Activated T-cell treated with anti-CD3 and anti-CD28 coated beads for 48 hours (primary cell): Measurements from ENCODE around the gene IZUMO2.
"Not testable (repeated sequence)": the region's sequence is repeated elsewhere in the genome, so short reads cannot be mapped to it uniquely, and the experiment has no call there.

Experiments used
- DNase-seq: peaks from one replicate; pipeline ENCODE4 v3.0.0-alpha.2; 2020; ENCODE audit warnings: low read depth

Gene IZUMO2

DNA sequence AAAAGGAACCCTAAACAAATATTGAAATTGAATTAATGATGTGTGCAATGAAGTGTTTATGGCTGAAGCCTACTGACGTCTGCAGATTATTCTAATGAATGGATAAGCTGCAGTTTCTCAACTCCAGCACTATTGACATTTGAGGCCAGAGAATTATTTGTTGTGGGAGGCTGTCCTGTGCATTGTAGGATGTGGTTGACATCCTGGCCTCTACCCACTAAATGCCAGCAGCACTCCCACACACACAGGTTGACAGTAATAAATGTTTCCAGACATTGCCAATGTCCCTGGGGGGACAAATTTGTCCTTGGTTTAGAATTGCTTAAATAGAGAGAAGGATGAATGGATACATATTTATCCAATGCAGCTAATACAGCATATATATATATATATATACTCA lies 21.1 kb upstream of the IZUMO2 start:
- no peak for DNase-seq

DNA sequence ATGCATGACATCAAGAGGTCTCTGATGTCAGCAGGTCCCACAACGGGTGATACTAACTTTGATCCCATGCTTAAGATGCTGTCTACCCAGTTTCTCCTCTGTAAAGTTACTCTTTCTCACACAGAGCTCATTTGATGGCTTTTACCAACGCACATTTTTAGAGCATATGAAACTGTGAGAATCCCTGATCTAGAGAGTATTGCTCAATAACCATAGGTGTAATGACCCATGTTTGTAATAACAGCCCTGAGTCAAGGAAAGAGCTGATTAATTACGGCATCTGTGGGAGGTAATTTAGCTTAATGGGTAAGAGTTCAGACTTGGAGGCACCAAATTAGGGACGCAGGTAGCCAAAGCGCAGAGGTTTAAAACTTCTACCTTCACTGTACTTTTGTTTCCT lies 18.0 kb upstream of the IZUMO2 start:
- no peak for DNase-seq

- DNase-seq: no peak
Measured at GRCh38 chr19:50178859-50179537, 15.9 kb upstream of the IZUMO2 start.

DNA sequence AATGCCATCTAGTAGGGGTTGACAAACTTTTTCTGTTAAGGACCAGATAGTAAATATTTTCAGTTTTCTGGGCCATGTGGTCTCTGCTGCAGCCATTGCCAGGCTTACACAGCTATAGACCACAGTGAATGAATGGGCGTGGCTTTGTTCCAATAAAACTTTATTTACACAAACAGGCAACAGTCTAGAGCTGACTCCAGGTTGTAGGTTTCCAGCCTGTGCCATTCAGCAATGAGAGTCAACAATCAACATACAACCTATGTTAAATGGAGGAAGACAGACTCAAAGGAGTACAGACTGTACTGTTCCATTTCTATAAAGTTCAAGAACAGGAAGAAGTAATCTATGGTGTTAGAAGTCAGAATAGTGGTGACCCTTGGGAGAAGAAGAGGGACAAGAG lies 15.2 kb upstream of the IZUMO2 start:
- no peak for DNase-seq

DNA sequence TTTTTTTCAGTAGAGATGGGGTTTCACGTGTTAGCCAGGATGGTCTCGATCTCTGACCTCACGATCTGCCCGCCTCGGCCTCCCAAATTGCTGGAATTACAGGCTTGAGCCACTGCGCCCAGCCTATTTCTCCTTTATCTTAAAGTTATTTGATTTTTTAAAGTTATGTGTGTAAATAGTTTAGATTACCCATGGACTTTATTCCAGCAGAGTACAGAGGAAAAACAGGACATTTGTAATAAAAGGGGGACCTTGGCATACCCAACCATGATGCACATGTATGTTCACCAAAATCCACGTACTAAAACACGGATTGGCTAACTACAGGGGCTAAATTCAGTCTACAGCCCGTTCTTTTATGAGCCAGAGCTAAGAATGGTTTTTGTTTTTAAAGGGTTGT lies 13.7 kb upstream of the IZUMO2 start:
- DNase-seq: no peak

DNA sequence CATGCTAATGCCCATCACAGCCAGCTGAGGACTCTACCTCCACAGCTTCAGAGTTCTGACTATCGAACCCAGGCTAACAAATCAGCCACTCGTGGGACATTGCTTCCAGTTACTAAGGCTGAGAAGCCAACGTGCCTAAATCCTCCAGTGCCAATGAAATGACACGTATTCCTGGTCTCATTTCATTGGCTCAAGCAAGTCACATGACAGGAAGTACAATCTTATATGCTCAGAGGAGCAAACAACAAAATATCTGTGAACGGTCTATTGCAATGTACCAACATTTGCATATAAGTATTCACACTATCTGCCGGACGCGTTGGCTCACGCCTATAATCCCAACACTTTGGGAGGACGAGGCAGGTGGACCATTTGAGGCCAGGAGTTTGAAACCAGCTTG lies 12.8 kb upstream of the IZUMO2 start:
- no peak for DNase-seq

DNA sequence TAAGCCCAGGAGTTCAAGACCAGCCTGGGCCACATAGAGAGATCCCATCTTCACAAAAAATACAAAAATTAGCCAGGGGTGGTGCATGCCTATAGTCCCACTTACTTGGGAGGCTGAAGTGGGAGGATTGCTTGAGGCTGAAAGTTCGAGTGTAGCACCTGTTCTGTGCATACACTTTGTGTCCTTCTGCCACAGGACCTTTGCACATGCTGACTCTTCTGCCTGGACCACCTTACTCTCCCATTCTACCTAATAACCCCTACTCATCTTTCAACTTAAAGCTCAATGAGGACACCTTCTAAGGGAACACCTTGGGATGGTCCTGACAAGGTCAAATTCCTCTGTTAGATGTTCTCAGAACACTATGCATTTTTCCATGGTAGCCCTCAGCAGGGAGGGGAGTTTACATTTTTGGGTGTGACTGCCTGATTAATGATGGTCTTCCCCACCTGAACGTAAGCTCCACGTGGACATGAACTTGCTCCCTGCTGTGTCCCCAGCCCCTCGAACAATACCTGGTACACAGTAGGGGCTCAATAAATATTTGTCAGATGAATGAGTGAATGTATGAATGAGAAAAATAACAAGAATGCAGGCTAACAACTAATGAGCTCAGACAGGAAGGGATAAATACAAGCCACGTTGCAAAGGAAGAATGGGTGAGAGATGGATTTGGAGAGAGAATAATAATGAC lies 11.2 kb upstream of the IZUMO2 start:
- DNase-seq: no peak

DNA sequence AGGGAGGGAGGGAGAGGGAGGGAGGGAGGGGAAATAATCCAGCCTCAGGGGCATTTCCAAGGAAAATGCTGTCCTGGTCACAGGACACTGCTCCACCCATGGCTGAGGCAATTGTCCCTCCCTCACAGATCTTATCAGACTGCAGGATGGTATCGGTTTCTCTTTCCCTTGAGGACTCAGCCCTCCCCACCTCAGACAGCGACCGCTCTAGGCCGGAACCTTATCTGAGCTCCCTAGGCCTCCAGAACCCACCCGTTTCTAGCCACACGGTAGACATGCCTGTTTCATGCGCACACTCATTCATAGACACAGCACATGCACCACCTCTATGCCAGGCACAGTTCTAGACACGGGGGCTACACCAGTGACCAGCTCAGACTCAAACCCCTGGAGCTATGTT lies 10.0 kb upstream of the IZUMO2 start:
- no peak for DNase-seq

- DNase-seq: no peak
Measured at GRCh38 chr19:50172726-50173125, 9.6 kb upstream of the IZUMO2 start.

GRCh38 chr19:50171752-50172151 lies 8.7 kb upstream of the IZUMO2 start:
- DNase-seq: no peak

DNA sequence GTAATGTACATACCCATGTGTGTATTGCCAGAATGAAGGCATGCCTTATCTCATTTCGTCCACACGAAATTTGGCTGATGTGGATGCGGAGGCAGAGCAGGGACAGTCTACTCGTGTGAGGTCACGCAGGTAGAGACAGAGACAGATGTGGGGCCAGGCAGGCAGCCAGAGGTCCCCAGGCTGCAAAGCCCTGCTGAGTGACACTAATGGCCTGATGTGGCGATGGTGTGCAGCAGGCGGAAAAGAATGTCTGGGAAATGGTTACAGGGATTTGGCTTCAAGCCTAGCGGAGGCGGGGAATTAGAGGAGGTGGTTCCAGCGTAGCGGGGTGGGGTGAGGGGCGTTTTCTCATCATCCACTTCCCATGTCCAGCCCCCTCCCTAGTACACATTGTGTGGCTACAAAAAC lies 4.2 kb upstream of the IZUMO2 start:
- no peak for DNase-seq

DNA sequence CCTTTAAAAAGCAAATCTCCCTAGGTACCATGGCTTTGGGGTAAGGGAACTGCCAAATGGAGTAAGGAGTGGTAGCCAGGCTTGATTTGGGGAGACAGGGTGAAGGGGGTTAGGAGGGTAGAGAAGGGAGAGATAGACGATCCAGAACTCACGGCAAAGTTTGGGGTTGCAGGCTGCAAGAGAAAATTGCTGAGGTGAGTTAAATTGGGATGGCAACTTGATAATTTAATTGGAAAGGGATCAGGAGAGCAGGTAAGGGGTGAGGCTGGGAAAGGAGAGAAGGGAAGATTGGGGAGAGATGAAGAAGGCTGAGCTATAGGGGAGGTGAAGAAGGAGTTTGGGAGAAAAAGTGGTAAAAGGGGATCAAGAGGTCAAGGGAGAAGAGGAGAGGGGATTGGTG lies 4.0 kb downstream of the IZUMO2 start:
- DNase-seq: no peak

GRCh38 chr19:50158577-50158976 lies 4.5 kb downstream of the IZUMO2 start:
- DNase-seq: no peak

GRCh38 chr19:50155520-50156109 lies 7.5 kb downstream of the IZUMO2 start:
- no peak for DNase-seq

DNA sequence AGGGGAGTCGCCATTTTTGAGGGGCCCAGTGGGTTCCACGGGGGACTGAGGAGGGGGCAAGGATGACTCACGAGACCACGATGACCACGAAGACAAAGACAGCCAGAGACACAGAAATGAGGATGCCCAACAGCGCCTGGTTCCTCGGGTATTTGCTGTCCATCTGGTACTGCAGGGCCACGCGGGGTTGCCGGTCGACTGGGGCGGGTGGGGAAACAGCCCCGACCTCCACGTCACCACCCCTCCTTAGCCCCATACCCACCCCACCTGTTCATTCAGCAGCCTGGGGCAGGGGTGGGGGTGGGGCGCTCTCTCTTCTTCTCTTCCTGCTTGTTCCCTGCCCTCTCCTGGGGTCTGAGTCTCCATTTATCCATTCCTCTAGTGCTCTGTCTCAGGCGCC lies 8.6 kb downstream of the IZUMO2 start:
- no peak for DNase-seq

DNA sequence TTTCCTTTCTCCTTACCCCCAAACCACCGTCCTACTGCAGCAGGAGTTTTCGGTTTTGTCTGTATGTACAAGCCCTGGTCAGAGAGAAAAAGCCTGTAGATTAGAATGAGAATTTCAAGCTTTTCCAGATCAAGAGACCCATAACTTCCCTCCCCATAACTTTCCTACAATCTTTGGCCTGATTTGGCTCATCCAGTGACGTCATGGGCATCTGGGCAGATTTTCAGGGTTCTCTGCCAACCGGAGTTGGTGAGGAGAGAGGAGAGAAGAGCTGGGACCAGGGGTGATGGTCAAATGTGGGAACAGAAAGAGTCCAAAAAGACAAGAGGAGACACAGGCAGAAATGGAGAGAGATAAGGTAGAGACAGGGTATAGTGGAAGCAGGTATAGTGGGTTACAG lies 10.5 kb downstream of the IZUMO2 start:
- no peak for DNase-seq

DNA sequence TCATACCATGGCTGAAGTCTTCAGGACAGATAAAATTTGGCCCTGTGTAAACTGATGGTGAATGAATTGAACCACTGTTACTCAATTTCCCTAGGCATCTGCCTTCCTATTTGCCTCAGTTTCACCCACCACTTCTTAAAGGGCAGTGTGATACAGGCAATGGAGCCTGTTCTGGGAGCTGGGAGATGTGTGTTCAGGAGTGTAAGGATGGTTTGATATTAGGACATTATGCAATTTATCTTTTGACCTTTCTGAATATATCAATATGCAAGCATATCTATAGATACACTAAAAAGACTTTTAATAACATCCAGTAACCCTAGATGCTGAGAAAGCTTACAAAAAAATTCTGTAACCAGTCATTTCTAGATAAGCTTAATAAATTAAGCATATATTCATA lies 14.6 kb downstream of the IZUMO2 start:
- no peak for DNase-seq

DNA sequence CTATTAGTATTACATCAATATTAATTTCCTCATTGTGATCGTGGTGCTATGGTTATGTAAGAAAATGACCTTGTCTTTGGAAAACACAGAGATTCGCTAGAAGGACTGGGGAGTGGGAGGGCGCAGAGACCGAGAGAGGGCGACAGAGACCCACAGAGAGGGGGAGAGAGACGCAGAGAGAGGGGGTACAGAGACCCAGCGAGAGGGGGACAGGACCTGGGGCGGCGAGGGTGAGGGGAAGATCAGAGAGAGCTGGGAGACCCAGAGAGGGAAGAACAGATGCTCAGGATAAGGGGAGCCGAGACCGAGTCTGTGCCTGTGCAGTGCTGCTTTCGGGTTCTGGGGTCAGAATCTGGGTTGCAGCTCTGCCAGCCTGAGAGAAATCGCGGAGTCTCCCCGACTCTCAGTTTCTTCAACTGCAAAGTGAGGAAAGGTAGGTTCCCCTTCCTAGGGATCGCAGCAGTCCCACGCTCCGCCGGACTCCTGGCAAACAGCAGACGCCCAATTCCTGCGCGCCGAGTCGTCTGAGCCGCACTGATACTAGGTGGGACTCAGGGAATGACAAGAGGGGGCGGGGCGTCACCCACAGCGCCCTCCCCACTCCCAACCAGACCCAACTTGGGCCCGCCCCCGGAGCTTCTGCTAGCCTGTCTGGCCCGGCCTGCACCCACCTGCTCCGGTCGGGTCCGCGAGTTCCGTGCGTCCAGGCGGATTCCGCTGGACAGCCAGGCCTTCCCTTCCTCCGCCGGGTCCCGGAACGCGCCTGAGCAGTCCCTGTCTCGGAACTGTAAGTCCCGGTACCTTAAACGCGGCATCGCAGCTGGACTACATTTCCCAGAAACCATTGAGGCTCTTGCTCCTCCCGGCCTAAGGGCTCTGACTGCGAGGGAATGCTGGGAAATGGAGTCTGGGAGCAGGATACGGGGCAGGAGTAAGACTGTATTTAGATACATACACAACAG lies 15.3 kb downstream of the IZUMO2 start:
- peak; percentile 55 for DNase-seq

DNA sequence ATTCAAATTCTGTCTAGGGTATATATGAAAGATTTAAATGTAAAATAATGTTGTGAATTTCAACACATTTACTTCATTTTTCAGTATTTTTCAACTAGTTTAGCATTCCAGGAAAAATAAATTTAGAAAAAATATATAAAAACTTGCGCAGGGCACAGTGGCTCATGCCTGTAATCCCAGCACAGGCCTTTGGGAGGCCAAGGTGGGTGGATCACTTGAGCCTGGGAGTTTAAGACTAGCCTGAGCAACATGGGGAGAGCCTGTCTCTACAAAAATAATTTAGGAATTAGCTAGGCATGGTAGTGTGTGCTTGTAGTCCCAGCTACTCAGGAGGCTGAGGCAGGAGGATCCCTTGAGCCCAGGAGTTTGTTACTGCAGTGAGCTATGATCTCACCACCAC lies 21.2 kb downstream of the IZUMO2 start:
- not testable (repeated sequence) for DNase-seq

GRCh38 chr19:50140118-50140845 lies 22.8 kb downstream of the IZUMO2 start:
- not testable (repeated sequence) for DNase-seq

DNA sequence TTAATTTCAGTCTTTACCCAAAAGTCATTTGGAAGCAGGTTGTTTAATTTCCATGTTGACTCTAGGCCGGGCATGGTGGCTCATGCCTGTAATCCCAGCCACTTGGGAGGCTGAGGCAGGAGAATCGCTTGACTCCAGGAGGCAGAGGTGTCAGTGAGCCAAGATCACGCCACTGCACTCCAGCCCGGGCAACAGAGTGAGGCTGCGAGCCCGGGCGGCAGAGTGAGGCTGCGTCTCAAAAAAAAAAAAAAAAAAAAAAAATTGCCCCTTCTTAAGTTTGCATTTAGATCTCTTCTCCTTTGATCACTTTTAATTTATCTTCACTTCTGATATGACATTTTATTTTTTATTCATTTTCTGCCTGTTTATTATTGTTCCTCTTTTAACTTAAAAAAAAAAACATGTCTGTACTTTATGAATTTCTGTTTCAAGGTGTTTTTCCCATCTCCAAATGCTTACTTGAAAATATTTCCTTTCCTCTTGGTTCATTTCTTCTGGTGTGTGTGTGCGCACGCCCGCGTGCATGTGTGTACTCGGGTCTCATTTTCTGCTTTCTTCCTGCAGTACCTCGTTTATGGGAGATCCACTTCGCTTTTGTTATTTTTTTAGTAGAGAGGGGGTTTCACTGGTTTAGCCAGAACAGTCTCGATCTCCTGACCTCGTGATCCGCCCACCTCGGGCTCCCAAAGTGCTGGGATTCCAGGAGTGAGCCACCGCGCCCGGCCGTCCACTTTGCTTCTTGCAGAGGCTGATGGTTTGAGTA lies 26.3 kb downstream of the IZUMO2 start:
- not testable (repeated sequence) for DNase-seq
